Karpas-422 (cell line): ENCODE measurements around the gene ZC3H12D. TPM values are rescaled to one million over a fixed set of nuclear protein-coding genes. Genes with fewer than 3 reads are reported as not detected.
"Not testable (repeated sequence)": the region's sequence is repeated elsewhere in the genome, so short reads cannot be mapped to it uniquely, and the experiment has no call there.

Experiments
- DNase-seq: peaks from one replicate; pipeline ENCODE4 v3.0.0-alpha.2; 2015
- H2AFZ ChIP-seq: fragments of 200-600 bp; sonication (generic); 2 replicates; pipeline ENCODE4 v1.6.1; 2014; ENCODE audit warnings: antibody characterized with exemption, low read length, mixed read lengths
- H3K27ac ChIP-seq: fragments of 200-600 bp; sonication (generic); 2 replicates; pipeline ENCODE4 v1.5.1; 2014; ENCODE audit warnings: mild to moderate bottlenecking, low read length, moderate library complexity
- H3K27me3 ChIP-seq: fragments of 200-600 bp; sonication (generic); 2 replicates; pipeline ENCODE4 v1.6.1; 2014; ENCODE audit warnings: low read length, mixed read lengths
- H3K36me3 ChIP-seq: fragments of 200-600 bp; sonication (generic); 2 replicates; pipeline ENCODE4 v1.6.1; 2014; ENCODE audit warnings: low read length, mixed read lengths; ENCODE audit not compliant: insufficient read depth
- H3K4me1 ChIP-seq: fragments of 200-600 bp; sonication (generic); 2 replicates; pipeline ENCODE4 v1.6.1; 2014; ENCODE audit warnings: mild to moderate bottlenecking, low read length, mixed read lengths
- H3K4me2 ChIP-seq: fragments of 200-600 bp; sonication (generic); 2 replicates; pipeline ENCODE4 v1.6.1; 2014; ENCODE audit warnings: low read length, low read depth, mild to moderate bottlenecking; ENCODE audit not compliant: poor library complexity, severe bottlenecking
- H3K4me3 ChIP-seq: fragments of 200-600 bp; sonication (generic); 2 replicates; pipeline ENCODE4 v1.5.1; 2014; ENCODE audit warnings: mild to moderate bottlenecking, antibody characterized with exemption, low read length, mixed read lengths
- H3K79me2 ChIP-seq: fragments of 200-600 bp; sonication (generic); 2 replicates; pipeline ENCODE4 v1.6.1; 2014; ENCODE audit warnings: mild to moderate bottlenecking, low read length, mixed read lengths
- H3K9ac ChIP-seq: fragments of 200-600 bp; sonication (generic); 2 replicates; pipeline ENCODE4 v1.6.0; 2014; ENCODE audit warnings: low read length
- H3K9me2 ChIP-seq: fragments of 200-600 bp; sonication (generic), shearing (Covaris generic); replicated peaks from 2 replicates; pipeline ENCODE4 v1.6.0; 2014; ENCODE audit warnings: mild to moderate bottlenecking, low read length, moderate library complexity; ENCODE audit not compliant: insufficient read depth
- H3K9me3 ChIP-seq: fragments of 300-700, 200-600 bp; sonication (generic); 2 replicates; pipeline ENCODE4 v1.6.1; 2014; ENCODE audit warnings: low read length, mixed read lengths
- H4K20me1 ChIP-seq: fragments of 200-600 bp; sonication (generic); 2 replicates; pipeline ENCODE4 v1.6.1; 2014; ENCODE audit warnings: mild to moderate bottlenecking, antibody characterized with exemption, low read length, low read depth; ENCODE audit not compliant: insufficient read depth
- total RNA-seq: library from RNA; depleted of rRNA; stranded (reverse); fragments of >200 nt; shearing (Covaris generic); gene quantifications from 2 replicates; pipeline ENCODE4 v1.2.3, GENCODE V29; 2014; ENCODE audit warnings: low replicate concordance

ZC3H12D gene
- total RNA-seq, 1 experiment from 2014 or later: 71.0 TPM

DNA sequence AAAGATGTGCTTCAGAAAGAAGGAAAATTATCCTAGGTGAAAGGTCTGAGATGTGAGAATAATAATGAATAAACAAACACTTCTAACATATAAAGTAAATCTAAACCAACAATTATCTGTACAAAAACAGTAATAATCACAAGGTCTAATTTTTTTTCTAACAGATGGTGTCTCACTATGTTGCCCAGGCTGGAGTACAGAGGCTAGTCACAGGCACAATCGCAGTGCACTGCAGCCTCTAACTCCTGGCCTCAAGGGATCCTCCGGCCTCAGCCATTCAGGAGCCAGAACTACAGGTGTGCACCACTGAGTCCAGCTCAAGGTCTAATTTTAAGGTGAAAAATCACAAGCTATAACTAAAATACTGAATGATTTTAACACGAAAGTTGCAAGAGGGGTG lies 17.0 kb upstream of the ZC3H12D start:
- Histone ChIP-seq H3K4me1 (peaks cover under 1% of the 10 kb centered on the region; the same call in 1 of the 2 replicates), H3K79me2 (no peaks in the 10 kb centered on the region; the same call in 1 of the 2 replicates), H3K4me2 (no peak overlapping the region), H3K27ac (no peak overlapping the region), H3K9me3 (no peaks in the 10 kb centered on the region), H3K4me3 (no peak overlapping the region), H3K27me3 (no peaks in the 10 kb centered on the region), H4K20me1 (no peaks in the 10 kb centered on the region), H3K9ac (no peak overlapping the region), H3K36me3 (peaks cover 7% of the 10 kb centered on the region; the same call in 1 of the 2 replicates), H3K9me2 (no peaks in the 10 kb centered on the region), H2AFZ (no peak overlapping the region)
- DNase-seq: no peak

- Histone ChIP-seq H3K9ac (no peak overlapping the region), H2AFZ (no peak overlapping the region), H3K9me3 (no peaks in the 10 kb centered on the region), H3K4me1 (no peaks in the 10 kb centered on the region), H3K79me2 (no peaks in the 10 kb centered on the region), H3K27me3 (no peaks in the 10 kb centered on the region), H3K36me3 (peaks cover 7% of the 10 kb centered on the region; the same call in 1 of the 2 replicates), H3K9me2 (no peaks in the 10 kb centered on the region), H3K4me2 (no peak overlapping the region), H3K4me3 (no peak overlapping the region), H4K20me1 (no peaks in the 10 kb centered on the region), H3K27ac (no peak overlapping the region)
- DNase-seq: no peak
Observed at GRCh38 chr6:149501201-149501600, 16.4 kb upstream of the ZC3H12D start.

DNA sequence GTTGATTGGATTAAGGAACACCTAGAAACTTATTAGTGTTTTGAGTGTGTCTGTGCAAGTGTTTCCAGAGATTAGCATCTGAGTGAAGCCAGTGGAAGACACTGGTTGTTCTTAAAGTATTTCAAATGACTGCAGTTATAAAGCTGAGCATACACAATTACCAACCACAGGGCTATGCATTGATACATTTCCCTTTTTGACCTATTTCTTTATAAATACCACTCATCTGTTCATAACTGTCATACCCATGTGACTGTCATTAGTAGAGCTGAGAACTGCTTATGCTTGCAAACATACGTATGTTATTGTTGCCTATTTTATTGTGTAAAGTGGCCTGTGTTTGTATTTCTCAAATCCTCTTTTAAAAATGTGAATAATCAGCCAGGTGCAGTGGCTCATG lies 15.3 kb upstream of the ZC3H12D start:
- Histone ChIP-seq H3K4me2 (no peak overlapping the region), H3K9me3 (no peaks in the 10 kb centered on the region), H3K27ac (no peak overlapping the region), H2AFZ (no peak overlapping the region), H3K4me3 (no peak overlapping the region), H3K4me1 (no peaks in the 10 kb centered on the region), H4K20me1 (no peaks in the 10 kb centered on the region), H3K9me2 (no peaks in the 10 kb centered on the region), H3K79me2 (no peaks in the 10 kb centered on the region), H3K9ac (no peak overlapping the region), H3K36me3 (no peaks in the 10 kb centered on the region; the same call in 1 of the 2 replicates), H3K27me3 (no peaks in the 10 kb centered on the region)
- no peak for DNase-seq

DNA sequence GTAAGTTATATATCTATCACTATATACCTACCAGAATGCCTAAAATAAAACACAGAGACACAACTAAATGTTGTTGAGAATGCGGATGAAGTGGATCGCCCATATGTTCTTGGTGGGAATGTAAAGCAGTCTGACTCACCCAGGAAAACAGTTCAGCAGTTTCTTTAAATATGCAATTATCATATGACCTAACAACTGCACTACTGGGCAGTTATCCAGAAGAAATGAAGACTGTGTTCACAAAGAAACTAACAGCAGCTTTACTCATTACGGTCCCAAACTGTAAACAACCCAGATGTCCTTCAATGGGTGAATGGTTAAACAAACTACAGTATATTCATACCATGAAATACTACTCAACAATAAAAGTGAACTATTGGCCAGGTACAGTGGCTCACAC lies 14.3 kb upstream of the ZC3H12D start:
- H2AFZ ChIP-seq: no peak overlapping the region
- H3K36me3 ChIP-seq: no peaks in the 10 kb centered on the region
- H3K4me2 ChIP-seq: no peak overlapping the region
- H3K27me3 ChIP-seq: no peaks in the 10 kb centered on the region
- H3K4me3 ChIP-seq: no peak overlapping the region
- no peaks in the 10 kb centered on the region for H3K9me3 ChIP-seq
- no peak overlapping the region for H3K27ac ChIP-seq
- no peak for DNase-seq
- H3K79me2 ChIP-seq: no peaks in the 10 kb centered on the region
- no peaks in the 10 kb centered on the region for H4K20me1 ChIP-seq
- no peak overlapping the region for H3K9ac ChIP-seq
- no peaks in the 10 kb centered on the region for H3K9me2 ChIP-seq
- H3K4me1 ChIP-seq: no peaks in the 10 kb centered on the region

GRCh38 chr6:149497365-149497764 lies 12.6 kb upstream of the ZC3H12D start:
- no peak for DNase-seq
- no peaks in the 10 kb centered on the region for H4K20me1 ChIP-seq
- H3K4me3 ChIP-seq: no peak overlapping the region
- H3K9ac ChIP-seq: no peak overlapping the region
- no peak overlapping the region for H3K27ac ChIP-seq
- H3K9me3 ChIP-seq: no peaks in the 10 kb centered on the region
- no peaks in the 10 kb centered on the region for H3K9me2 ChIP-seq
- H3K79me2 ChIP-seq: no peaks in the 10 kb centered on the region
- no peak overlapping the region for H3K4me2 ChIP-seq
- H2AFZ ChIP-seq: no peak overlapping the region
- no peaks in the 10 kb centered on the region for H3K36me3 ChIP-seq
- no peaks in the 10 kb centered on the region for H3K4me1 ChIP-seq
- H3K27me3 ChIP-seq: no peaks in the 10 kb centered on the region

- H3K4me3 ChIP-seq, H3K9ac ChIP-seq, DNase-seq, H3K9me3 ChIP-seq, H3K27me3 ChIP-seq, H3K27ac ChIP-seq, H3K36me3 ChIP-seq, H3K4me2 ChIP-seq, H3K9me2 ChIP-seq, H4K20me1 ChIP-seq, H3K79me2 ChIP-seq, H2AFZ ChIP-seq, H3K4me1 ChIP-seq: not testable (repeated sequence)
Observed at GRCh38 chr6:149496597-149496996, 11.8 kb upstream of the ZC3H12D start.

DNA sequence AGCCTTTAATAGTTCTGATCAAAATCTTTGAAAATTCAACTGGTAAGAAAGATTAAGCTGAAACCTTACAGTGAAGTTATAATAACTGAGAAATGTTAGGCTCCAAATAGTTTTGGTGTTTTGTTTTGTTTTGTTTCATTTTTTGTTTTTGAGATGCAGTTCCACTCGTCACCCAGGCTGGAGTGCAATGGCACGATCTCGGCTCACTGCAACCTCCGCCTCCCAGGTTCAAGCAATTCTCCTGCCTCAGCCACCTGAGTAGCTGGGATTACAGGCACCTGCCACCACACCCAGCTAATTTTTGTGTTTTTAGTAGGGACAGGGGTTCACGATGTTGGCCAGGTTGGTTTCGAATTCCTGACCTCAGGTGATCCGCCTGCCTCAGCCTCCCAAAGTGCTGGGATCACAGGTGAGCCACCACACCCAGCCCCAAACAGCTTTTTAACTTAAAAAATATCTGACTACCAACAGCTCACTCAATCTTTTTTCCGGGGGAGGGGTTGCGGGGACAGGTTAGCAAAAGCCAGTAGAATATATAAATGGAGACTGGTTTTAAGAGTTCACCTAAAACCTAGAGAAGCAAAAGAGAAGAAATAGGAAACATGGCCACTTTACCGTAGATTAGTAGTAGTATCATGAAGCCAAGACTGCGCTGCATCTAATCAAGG lies 10.7 kb upstream of the ZC3H12D start:
- not testable (repeated sequence) for H3K27me3 ChIP-seq, H3K27ac ChIP-seq, H4K20me1 ChIP-seq, H3K9me3 ChIP-seq, H3K4me1 ChIP-seq, H3K4me3 ChIP-seq, H3K79me2 ChIP-seq, DNase-seq, H3K9ac ChIP-seq, H3K4me2 ChIP-seq, H3K9me2 ChIP-seq, H3K36me3 ChIP-seq, H2AFZ ChIP-seq

DNA sequence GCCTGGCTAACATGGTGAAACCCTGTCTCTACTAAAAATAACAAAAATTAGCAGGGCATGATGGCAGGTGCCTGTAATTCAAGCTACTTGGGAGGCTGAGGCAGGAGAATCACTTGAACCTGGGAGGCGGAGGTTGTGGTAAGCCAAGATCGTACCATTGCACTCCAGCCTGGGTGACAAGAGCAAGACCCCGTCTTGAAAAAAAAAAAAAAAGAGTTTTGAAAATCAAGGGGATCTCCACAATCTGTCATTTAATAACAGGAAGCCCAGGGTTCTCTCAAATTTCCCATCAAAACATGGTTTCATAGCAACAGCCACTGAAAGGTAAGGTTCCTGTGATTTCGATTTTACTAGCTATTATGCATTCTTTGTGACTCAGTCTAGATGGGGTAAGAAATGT lies 10.0 kb upstream of the ZC3H12D start:
- H3K27ac ChIP-seq, H3K4me2 ChIP-seq, H3K9ac ChIP-seq, H4K20me1 ChIP-seq, H3K27me3 ChIP-seq, H3K4me3 ChIP-seq, H3K9me3 ChIP-seq, DNase-seq, H3K36me3 ChIP-seq, H2AFZ ChIP-seq, H3K79me2 ChIP-seq, H3K4me1 ChIP-seq, H3K9me2 ChIP-seq: not testable (repeated sequence)
